OCI-LY3 (cell line): Measurements from ENCODE around the gene GSTM2.

Experiments used
- EZH2phosphoT487 ChIP-seq: fragments of 200-600 bp; shearing (Covaris generic); IDR thresholded peaks from 2 replicates; pipeline ENCODE4 v1.6.1; 2018; ENCODE audit warnings: antibody characterized with exemption, mixed run types, low read depth
- TF ChIP-seq, protein P1 (sequence below): fragments of 200-600, 300-600 bp; sonication (generic); IDR thresholded peaks from 2 replicates; pipeline ENCODE4 v1.5.1; 2014; ENCODE audit warnings: antibody characterized with exemption, low read length, low read depth

DNA sequence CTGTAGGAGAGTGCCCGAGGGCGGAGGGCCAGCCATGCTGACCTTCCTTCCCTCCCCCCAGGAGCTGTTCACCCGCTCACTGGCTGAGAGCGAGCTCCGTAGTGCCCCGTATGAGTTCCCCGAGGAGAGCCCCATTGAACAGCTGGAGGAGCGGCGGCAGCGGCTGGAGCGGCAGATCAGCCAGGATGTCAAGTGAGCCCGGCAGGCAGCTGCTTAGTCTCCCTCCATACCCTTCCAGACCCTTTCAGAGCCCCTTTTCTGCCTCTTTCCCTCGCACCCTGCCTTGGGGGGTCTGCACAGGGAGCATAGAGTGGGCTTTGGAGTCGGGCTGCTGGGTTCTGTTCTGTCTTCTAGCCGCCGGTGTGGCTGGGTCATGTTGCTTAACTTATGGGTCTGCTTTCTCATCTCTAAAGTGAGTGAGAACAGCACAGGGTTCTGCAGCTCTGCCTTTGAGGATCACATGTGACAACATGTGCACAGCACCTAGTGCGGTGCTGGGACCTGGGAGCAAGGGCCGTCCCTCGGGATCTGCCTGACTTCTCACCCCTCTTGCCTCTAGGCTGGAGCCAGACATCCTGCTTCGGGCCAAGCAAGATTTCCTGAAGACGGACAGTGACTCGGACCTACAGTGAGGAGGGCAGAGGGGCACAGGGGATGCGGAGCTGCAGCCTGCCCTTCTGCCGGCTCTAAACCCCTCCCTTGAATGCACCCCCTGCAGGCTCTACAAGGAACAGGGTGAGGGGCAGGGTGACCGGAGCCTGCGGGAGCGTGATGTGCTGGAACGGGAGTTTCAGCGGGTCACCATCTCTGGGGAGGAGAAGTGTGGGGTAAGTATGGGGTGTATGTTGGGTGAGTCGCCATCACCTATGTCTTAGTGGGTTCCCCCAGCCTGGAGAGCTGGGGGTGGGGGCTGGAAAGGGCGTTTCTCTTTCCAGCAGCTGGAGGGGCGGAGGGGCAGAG is 42.0 kb upstream of the GSTM2 start:
- TF ChIP-seq, protein P1, sequence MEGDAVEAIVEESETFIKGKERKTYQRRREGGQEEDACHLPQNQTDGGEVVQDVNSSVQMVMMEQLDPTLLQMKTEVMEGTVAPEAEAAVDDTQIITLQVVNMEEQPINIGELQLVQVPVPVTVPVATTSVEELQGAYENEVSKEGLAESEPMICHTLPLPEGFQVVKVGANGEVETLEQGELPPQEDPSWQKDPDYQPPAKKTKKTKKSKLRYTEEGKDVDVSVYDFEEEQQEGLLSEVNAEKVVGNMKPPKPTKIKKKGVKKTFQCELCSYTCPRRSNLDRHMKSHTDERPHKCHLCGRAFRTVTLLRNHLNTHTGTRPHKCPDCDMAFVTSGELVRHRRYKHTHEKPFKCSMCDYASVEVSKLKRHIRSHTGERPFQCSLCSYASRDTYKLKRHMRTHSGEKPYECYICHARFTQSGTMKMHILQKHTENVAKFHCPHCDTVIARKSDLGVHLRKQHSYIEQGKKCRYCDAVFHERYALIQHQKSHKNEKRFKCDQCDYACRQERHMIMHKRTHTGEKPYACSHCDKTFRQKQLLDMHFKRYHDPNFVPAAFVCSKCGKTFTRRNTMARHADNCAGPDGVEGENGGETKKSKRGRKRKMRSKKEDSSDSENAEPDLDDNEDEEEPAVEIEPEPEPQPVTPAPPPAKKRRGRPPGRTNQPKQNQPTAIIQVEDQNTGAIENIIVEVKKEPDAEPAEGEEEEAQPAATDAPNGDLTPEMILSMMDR: no peak
- no peak for TF ChIP-seq EZH2phosphoT487
